ENCODE measurements around the gene SEC14L1.
"Not testable (repeated sequence)": the region's sequence is repeated elsewhere in the genome, so short reads cannot be mapped to it uniquely, and the experiment has no call there.

SEC14L1 gene

DNA sequence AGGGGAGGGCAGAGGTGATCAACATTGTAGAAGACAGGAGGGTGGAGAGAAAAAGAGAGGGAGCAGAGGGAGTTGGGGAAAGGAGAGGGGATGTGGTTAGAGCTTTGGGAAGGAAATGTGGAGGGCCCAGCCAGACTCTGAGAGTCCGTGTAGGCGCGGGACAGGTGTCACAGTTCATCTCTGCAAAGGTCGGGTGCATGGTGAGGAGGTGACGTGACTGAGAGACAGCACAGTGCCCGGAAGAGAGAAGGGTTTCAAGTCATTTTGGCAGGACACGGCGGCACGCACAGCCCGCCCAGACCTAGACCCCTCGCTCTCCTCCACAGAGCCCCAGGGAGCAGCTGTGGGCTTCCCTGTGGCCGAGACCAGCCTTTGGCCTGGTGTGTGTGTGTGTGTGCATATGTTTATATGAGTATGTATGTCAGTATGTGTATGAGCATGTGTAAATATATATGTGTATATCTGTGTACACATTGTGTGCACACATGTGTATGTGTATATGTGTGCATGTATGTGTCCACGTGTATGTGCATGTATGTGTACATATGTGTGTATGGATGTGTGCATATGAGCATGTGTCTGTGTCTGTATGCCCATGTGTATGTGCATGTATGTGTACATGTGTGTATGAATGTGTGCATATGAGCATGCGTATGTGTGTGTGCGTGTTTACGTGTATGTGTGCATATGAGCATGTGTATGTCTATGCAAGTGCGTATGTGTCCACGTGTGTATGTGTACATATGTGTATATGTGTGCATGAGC lies 104.6 kb downstream of the SEC14L1 start:
- no peak for DNase-seq

DNA sequence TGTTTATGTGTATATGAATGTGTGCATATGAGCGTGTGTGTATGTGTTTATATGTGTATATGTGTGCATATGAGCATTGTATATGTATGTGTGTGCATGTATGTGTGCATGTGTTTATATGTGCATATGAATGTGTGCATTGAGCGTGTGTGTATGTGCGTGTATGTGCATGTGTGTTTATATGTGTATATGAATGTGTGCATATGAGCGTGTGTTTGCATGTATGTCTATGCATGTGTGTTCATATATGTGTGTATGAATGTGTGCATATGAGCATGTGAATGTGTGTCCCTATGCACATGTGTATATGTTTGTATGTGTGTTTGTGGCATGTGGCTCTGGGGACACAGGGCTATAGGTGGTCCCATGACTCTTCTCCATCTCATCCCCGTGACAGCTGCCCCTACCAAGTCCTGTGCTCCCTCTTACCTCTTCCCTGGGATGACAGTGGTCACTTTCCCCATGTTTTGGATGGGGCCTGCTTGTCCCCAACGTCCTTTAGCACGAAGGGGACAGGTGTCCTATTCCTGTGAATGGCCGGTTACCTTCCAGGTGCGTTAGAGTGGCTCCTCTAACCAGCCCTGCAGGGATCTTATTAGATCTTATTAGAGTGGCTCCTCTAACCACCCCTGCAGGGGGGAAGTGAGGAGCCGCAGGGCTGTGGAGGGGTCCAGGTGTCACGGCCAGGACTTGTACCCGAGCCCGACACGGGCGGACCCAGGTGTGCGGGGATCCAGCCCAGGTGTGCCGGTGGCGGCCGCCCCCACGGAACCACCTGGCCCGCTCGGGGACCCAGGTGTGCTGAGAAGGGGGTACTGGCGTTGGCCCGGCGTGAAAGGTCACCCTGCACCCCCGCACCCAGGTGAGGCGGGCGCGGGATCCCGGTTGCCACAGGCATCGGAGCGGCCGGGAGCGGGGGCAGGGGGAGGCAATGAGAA lies 105.6 kb downstream of the SEC14L1 start:
- DNase-seq = no peak

DNA sequence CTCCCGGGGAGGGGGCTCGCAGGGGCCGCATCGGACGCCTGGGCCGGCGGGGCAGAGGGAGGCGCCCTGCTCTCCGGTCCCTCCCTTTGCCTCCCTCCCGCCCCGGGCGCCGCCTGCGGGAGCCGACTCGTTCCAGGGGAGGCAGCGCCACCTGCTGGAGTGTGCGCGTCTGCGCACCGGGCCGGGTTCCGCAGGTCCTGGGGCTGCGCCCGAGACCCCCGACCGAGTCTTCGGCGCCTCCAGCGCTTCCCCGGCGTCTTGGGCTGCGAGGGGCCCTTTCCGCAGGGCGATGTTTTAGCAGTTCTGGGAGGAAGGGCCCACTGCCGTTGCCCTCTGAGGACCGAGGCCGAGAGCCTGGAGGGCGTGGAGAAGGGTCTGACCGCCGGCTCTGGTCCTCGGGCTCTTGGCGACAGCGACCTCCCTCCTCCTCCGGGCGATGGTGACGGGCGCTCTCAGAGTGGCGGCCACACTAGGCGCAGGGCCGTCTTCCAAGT lies 106.3 kb downstream of the SEC14L1 start:
- DNase-seq = peak; percentile 82 to 89 (median 84)

DNA sequence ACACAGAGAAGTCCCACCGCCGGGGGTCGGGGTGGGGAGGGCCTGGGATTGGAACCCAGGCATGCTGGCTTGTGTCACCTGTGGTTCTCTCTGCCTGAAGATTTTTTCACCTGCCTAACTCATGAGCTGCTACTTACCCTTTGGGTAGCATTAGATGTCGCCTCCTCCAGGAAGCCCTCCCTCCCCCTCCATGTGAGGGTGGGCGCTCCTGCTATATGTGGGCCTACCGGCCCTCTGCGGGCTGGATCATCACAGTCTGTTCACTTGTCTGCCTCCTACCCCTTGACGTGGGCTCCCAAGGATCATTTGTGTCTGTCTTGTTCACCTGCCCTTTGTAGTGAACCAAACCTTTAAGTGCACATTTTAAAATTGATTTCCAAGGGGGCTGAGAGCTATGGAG lies 106.8 kb downstream of the SEC14L1 start:
- no peak for DNase-seq

DNA sequence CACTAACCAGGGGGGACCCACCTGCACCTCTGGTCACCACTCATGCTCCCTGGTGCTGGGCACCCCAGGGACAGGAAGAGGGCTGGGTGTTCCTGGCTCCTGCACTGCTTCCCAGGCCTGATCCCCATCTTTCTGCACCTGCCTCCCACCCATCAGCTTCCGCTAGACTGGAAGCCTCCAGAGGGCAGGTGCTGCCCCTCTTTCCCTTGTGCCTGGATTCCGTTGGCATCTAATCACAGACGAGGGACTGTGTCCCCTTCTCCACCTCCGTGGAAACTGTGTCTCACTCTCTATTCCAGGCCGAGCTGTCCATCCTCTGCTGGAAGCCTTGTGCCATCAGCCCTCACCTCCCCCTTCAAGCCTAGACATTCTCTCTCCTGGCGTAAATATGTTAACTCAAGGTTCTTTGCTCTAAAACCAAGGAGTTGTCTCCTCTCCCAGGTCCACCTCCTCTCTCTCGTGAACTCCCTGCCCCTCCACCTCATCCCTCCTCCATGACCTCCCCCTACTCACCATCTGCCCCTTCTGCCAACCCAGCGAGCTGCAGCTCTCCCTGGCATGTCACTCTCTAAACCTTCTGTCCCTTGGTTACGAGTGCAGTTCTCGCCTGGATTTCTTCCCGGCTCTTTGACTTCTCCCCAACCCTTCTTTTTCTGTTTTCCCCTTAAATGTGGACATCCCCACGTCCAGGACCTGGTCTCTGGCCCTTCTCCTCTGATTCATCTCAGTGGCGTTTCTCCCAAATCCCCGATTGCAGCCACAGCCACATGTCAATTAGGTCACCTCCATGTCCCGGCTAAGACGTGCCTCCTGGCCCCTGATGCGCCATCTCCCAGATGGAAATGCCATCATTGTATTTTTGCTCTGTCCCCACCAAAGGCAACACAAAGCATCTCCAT lies 107.7 kb downstream of the SEC14L1 start:
- no peak for DNase-seq

DNA sequence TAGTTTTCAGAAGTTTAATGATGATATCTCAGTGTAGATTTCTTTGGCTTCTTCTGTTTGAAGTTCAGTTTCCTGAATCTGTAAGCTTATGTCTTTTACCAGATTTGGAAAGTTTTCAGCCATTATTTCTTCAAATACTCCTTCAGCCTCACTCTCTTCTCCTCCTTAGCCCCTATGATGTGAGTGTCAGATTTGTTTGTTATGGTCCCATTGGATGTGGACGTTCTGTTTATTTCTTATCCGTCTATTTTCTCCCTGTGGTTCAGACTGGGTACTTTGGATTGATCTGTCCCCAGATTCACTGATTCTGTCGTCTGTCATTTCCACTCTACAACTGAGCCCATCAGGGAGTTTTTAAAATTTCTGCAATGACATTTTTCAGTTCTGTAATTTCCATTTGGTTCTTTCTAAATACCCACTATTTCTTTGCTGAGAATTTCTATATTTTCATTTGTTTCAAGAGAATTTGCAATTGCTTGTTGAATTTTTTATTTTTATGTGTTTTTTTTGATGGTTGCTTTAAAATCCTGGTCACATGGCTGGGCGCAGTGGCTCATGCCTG lies 110.9 kb downstream of the SEC14L1 start:
- DNase-seq = no peak

DNA sequence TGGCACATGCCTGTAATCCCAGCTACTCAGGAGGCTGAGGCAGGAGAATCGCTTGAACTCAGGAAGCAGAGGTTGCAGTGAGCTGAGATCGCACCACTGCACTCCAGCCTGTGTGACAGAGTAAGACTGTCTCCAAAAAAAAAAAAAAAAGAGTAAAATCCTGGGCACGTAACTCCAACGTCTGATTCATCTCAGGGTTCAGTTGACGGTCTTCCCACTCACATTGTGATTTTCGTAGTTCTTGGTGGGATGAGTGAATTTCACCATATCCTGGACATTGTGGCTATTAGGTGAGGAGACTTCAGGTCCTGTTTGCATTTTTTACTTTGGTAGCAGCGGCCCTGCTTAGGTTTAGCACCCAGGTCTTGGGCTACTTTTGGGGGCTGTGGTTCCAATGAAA lies 111.5 kb downstream of the SEC14L1 start:
- not testable (repeated sequence) for DNase-seq

DNA sequence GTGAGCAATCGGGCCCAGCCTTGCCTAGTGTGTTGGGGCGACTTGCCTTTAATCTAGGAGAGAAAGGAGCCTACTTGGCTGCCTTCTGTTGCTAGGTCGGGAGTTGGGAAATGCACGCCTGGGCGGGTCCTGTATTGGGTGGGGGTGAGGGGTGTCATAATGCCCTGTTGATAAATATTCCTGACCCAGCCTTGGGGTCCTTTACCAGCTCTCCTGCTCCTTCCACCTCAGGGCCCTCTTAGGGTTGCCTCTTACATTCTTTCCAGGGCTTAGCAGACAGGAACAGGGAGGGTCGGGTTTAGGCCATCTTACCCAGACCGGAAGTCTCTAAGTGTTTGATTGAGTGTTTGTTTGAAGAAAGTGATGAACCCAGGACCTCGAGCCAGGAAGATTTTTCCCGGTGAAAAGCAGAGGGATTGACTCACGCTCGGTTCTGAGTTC lies 112.9 kb downstream of the SEC14L1 start:
- no peak for DNase-seq

DNA sequence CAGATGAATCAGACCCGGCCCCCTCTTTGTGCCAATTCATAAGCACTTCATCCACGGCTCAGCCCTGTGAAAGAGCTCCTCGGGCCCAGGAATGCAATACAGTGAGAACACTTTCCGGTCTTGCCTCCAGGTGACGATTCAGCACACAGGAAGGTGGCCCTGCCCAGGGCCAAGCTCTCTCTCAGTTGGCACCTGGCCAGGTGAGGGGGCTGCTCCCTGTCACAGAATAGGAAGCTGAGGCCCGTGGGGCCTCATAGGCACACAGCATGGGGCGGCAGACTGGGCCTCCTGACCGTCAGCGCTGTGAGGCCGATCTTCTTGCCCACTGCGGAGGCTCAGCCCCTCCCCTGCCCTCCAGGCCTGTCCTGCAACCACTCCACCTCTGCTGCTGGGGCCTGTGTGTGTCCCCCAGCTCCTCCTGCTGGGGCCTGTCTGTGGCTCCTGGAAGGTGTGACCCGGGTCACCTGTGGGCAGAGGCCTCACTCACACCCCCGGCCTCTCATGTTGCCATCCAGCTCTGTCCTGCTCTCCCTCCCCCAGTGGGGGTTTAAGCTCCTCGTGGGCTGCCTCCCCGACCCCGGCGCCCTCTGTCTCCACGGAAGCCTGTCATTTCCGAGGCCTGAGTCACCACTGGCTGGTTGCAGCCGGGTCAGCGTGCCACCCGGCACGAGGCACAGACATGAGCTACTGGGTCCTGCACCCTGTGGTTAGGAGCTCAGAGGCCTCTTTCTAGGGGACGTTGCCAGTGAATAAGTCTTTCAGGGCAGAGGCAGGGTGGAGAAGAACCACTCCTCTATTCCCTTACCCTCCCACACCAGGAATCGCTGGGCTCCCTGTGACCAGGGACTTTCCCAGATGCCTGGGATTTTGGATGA lies 114.4 kb downstream of the SEC14L1 start:
- DNase-seq = no peak

DNA sequence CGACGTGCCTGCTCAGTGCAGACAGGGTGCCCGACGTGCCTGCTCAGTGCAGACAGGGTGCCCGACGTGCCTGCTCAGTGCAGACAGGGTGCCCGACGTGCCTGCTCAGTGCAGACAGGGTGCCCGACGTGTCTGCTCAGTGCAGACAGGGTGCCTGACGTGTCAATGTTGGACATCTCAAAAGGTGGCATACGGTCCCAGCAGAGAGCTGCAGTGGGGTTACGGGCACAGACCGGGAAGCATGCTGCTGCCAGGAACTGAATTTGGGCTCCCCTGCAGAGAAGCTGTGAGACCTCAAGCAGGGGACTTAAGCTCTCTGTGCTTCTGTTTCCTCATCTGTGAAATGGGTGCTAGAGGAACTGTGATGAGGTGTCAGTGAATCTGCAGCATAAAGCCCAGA lies 115.2 kb downstream of the SEC14L1 start:
- not testable (repeated sequence) for DNase-seq

DNA sequence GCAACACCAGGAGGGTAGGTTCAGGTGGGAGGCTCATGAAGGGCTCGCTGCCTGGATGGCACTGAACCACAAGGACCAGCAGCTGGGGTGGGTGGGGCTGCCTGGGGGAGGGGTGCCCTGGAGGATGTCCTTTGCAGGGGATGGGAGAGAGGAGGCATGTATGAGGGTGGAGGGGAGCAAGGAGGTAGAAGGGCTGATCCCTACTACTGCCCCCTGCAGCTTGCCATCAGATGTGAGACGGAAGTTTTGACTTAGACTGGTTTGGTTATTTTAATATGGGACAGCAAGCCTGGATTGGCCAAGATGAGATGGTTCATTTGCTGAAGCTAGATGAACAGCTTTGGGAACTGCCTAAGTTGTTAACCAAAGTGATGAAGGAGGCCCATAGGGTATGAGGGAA lies 115.9 kb downstream of the SEC14L1 start:
- no peak for DNase-seq

DNA sequence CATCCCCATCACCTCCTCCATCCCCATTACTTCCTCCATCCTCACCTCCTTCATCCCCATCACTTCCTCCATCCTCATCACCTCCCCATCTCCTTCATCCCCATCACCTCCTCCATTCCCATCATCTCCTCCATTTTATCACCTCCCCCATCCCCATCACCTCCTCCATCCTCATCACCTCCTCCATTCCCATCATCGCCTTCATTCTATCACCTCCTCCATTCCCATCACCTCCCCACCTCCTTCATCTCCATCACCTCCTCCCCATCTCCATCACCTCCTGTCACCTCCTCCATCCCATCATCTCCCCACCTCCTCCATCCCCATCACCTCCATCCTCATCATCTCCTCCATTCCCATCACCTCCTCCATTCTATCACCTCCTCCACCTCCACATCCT lies 116.4 kb downstream of the SEC14L1 start:
- no peak for DNase-seq

DNA sequence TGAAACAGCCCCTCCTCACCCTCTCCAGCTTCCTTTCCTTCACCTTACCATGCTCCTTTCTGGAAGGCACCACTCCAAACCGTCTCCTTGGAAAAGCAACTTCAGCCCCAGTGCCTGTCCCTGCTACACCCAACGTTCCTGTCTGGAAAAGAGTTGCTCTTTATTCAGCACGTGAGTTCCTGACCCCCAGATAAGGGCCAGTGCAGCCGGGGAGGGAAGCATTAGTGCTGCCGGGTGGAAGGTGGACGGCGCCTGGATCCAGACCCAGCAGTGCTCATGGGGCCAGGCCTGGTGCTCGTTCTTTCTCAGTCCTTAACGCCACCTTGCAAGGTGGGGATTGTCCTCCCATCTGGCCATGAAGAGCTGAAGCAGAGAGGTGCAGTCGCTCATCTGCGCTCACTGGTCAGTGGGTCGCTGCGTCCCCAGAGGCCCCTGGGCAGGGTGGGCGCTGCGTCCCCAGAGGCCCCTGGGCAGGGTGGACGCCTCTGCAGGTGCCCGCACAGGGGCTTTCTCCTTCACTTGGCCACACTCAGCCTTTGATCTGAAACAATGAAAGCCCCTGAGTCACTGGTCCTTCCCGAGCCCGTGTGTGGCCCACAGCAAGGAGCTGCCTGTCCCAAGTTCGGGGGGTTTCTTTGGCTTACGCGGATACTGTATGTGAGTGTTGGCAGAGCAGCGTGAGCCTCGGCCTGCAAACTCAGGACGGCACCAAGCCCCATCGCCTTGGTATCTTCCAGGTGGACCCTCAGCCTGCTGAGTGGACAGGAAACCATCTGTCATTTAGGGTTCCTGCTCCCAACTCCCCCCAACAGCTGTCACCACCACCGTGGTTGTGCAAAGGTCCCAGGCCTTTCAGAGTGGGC lies 117.1 kb downstream of the SEC14L1 start:
- DNase-seq = no peak

DNA sequence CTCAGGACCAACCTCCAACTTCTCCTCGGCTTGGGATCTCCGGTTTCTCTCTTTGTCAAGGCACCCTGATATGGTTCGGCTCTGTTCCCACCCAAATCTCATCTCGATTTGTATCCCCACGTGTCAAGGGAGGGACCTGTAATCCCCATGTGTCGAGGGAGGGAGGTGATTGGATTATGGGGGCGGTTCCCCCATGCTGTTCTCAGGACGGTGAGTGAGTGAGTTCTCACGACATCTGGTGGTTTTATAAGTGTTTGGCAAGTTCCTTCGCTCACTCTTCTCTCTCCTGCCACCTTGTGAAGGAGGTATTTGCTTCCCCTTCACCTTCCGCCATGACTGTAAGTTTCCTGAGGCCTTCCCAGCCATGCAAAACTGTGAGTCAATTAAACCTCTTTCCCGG lies 117.9 kb downstream of the SEC14L1 start:
- DNase-seq = no peak

DNA sequence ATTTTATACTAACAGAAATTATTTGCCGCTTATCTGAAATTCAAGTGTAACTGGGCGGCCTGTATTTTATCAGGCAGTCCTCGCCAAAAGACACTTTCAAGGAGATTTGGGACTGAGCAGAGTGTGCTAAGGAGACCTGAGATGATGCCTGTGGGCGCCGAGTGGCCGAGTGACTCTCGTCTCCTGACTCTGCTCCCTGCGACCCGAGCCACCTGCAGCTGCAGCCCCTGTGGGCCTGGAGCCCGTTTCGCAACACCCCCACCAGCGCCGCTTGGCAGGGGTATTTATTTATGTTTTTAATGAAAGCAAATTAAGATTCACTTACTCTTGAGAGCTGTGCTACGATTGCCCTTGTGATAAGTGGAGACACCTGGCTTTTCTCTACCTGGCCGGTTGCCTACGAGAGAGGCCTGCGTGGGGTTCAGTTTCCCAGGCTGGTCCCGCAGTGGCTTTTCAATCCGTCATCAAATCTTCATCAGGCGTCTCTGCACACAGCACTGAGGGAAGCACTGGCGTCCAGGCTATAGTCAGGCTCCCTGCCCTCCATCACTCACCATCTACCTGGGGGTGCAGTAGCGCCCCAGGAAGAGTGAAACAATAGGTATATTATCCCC lies 124.0 kb downstream of the SEC14L1 start:
- no peak for DNase-seq

DNA sequence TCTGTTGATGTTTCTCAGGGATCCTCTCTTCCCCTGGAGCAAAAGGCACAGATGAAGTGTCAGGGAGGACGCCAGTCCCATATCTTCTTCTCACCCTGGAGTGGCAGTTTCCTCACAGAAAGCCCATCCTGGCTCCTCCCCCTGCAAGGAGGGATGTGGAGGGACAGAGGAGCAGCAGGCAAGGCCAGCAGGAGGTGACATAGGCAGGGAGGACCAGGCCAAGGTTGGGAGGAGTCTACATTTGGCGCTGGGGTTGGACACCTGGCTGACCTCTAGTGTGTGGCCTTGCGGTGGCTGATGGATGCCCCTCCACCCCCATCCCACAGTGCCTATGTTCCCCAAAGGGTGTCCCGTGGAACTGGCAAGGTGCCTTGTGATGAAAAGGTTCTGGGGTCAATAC lies 125.4 kb downstream of the SEC14L1 start:
- DNase-seq = no peak

All from activated naive CD4-positive, alpha-beta T cell (primary cell).